ENCODE data around the gene SHISAL2A.

Gene SHISAL2A

GRCh38 chr1:52623812-52624211 lies 9.2 kb upstream of the SHISAL2A start:
- DNase-seq, result no peak

GRCh38 chr1:52627028-52627427 lies 5.9 kb upstream of the SHISAL2A start:
- DNase-seq, result no peak

- no peak for DNase-seq
Measured at GRCh38 chr1:52628614-52629324, 4.2 kb upstream of the SHISAL2A start.

- no peak for DNase-seq
Measured at GRCh38 chr1:52629325-52629643, 3.7 kb upstream of the SHISAL2A start.

- DNase-seq, result no peak
Measured at GRCh38 chr1:52629667-52630066, 3.3 kb upstream of the SHISAL2A start.

GRCh38 chr1:52631759-52632331 lies 1.1 kb upstream of the SHISAL2A start:
- no peak for DNase-seq

- DNase-seq, result peak in 1 of 4 experiments; percentile 37
Measured at GRCh38 chr1:52633291-52633754, 355 bp downstream of the SHISAL2A start.

- DNase-seq, result no peak
Measured at GRCh38 chr1:52634111-52634510, 1.1 kb downstream of the SHISAL2A start.

- no peak for DNase-seq
Measured at GRCh38 chr1:52635321-52636089, 2.5 kb downstream of the SHISAL2A start.

- DNase-seq, result peak in 2 of 4 experiments; percentile 44 to 46
Measured at GRCh38 chr1:52636721-52637695, 4.0 kb downstream of the SHISAL2A start.

GRCh38 chr1:52637946-52638345 lies 5.0 kb downstream of the SHISAL2A start:
- DNase-seq, result no peak

- no peak for DNase-seq
Measured at GRCh38 chr1:52640697-52641096, 7.7 kb downstream of the SHISAL2A start.

- no peak for DNase-seq
Measured at GRCh38 chr1:52641307-52641706, 8.3 kb downstream of the SHISAL2A start.

GRCh38 chr1:52645261-52645660 lies 12.3 kb downstream of the SHISAL2A start:
- no peak for DNase-seq

- DNase-seq, result no peak
Measured at GRCh38 chr1:52651904-52652303, 18.9 kb downstream of the SHISAL2A start.

GRCh38 chr1:52653207-52653849 lies 20.4 kb downstream of the SHISAL2A start:
- DNase-seq, result no peak

- DNase-seq, result no peak
Measured at GRCh38 chr1:52654063-52654462, 21.1 kb downstream of the SHISAL2A start.

GRCh38 chr1:52657702-52658101 lies 24.7 kb downstream of the SHISAL2A start:
- no peak for DNase-seq

- DNase-seq, result no peak
Measured at GRCh38 chr1:52658795-52659194, 25.8 kb downstream of the SHISAL2A start.

- DNase-seq, result no peak
Measured at GRCh38 chr1:52659356-52659755, 26.4 kb downstream of the SHISAL2A start.

GRCh38 chr1:52659851-52660596 lies 27.1 kb downstream of the SHISAL2A start:
- DNase-seq, result no peak

- no peak for DNase-seq
Measured at GRCh38 chr1:52660807-52661206, 27.8 kb downstream of the SHISAL2A start.
